Hematopoietic multipotent progenitor cell treated with erythropoietin and hydrocortisone succinate and interleukin-3 and kit ligand, for 6 days (in vitro differentiated cells): ENCODE data around the gene STX3.

Source experiments
- DNase-seq: peaks from one replicate; pipeline ENCODE4 v3.0.0-alpha.2; 2015

Gene STX3

DNA sequence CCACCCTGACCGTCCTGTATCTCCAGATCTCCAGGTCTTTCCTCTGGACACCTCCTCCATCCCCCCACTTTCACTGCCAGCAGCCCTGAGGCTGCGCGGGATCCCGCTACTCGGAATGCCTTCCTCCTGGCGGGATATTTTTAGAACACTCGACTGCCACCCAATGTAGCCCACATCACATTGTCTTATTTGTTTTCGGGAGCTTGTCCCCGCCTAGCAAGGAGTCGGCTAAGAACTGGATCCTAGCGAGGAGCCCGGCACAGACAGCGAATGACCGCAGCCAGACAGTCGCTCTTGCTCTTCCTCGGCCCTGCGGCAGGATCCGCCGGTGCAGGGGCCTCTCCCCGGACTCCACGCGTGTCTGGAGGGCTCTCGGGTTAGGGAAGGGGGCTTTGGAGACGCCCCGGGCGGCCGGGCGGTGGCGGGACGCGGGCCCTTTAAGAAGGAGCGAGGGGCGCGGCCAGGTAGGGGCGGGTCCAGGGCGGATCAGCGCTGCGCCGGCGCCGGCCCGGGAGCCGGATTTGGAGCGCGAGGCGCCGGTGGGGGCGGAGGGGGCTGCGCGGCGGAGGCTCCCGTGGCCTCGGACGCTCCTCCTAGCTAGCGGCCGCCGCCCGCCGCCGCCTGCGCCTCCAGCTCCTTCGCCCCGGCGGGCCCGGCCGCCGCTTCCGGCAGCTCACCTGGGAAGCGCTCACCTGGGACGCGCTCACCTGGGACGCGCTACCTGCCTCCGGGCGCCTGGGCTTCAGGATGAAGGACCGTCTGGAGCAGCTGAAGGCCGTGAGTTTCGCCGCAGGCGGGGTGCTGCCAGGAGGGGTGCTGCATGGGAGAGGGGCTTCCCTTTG lies at the start of gene STX3:
TSS of gene STX3 (plus strand) at position 518 of the 842 bp plus-strand sequence. CDS start at position 748, 230 bp downstream.
- peak; percentile 68 for DNase-seq

- DNase-seq = peak; percentile 91
Measured at GRCh38 chr11:59706518-59707285, 48.5 kb upstream of the STX3 start.

GRCh38 chr11:59707371-59707770 lies 47.8 kb upstream of the STX3 start:
- no peak for DNase-seq

DNA sequence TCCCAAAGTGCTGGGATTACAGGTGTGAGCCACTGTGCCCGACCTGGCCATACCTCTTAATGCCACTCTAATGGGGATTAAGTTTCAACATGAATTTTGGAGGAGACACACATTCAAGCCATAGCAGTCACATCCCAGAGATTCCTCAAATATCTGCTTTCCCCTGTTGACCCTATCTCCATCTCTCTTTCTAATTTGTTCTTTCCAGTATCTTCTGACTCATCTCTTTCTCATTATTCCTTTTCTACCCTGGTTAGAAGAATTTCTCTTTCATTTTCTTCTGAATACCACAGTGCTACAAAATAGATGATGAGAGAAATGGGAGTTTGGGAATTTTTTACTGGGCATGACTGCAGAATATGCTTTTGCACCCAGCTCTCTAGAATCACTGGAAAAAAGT lies 46.6 kb upstream of the STX3 start:
- DNase-seq = no peak

GRCh38 chr11:59710136-59710847 lies 44.9 kb upstream of the STX3 start:
- peak; percentile 15 for DNase-seq

GRCh38 chr11:59713745-59714144 lies 41.4 kb upstream of the STX3 start, which contains the start of gene OR10V1:
Gene OR10V1 (minus strand): TSS chr11:59713845. CDS start chr11:59713845, 0 bp downstream.
- DNase-seq = no peak

- DNase-seq = peak; percentile 22
Measured at GRCh38 chr11:59716051-59716450, 39.1 kb upstream of the STX3 start.

DNA sequence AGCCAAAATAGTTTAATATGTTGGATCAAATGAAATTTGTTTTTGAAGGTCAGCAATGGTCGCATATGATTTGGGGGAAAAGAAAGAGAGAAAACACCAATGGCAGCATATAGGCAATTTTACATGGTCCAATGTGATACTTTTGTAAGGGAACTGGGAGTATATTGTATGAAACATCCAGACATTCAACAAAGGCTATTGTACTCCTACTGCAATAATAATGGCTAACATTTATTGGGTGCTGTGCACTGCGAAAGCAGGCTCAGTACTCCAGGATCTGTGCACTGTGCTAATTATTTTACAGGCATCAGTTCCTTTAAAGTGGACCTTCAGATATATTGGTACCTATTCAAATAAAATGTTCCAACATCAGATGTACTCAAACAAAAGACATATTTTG lies 35.6 kb upstream of the STX3 start:
- DNase-seq = no peak

DNA sequence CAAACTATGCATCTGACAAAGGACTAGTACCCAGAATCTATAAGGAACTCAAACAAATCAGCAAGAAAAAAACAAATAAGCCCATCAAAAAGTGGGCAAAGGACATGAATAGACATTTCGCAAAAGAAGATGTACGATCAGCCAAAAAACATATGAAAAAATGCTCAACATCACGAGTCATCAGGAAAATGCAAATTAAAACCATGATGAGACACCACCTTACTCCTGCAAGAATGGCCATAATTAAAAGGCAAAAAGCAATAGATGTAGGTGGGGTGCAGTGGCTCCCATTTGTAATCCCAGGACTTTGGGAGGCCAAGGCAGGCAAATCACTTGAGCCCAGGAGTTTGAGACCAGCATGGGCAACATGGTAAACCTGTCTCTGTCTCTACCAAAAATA lies 31.1 kb upstream of the STX3 start:
- DNase-seq = no peak

DNA sequence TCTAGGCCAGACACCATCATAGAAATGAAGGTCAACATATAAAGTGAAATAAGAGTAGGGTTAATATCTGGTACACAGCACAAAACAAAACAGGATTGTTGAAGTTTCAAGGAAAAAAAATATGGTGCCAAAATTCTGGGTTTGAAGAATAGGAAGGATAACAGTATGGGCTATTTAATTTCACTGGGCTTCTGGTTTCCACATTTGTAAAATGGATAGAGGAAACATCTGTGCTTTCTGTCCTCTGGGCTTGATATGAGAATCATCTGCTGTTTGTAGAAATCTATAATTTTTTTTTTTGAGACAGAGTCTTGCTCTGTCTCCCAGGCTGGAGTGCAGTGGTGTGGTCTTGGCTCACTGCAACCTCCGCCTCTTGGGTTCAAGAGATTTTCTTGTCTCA lies 27.8 kb upstream of the STX3 start:
- DNase-seq = no peak

DNA sequence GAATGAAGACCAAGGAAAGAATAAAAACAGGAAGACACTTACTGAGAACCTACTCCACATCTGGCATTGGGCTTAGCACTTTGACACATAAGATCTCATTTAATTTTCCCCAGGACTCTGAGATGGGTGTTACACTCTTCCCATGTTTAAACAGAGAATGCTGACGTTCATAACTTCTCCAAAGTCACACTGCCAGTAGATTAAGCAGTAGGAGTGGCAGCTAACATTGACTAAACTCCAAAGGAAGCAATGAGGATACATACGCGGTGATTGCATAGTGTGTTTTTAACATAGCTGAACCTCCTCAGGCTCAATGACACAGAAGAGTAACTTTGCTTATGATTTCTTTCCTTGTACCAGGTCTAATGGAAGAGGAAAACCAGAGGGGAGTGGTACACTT lies 27.0 kb upstream of the STX3 start:
- DNase-seq = no peak

DNA sequence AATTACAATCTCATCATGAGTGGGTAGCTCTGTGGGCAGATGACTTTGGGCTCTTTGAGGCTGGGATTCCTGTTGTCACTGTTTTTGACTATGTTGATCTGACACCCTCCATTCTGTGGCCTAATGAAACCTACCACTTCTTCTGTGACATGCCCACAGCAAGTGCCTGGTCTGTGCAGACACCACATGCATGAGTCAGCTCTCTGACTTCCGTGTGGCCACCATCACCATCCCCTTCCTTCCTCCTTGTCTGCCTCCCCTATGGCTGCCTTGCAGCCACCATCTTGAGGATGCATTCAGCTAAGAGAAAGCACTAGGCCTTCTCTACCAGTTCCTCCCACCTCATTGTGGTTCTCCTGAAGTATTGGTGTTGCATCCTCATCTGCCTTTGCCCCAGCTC lies 26.3 kb upstream of the STX3 start:
- DNase-seq = peak; percentile 42

DNA sequence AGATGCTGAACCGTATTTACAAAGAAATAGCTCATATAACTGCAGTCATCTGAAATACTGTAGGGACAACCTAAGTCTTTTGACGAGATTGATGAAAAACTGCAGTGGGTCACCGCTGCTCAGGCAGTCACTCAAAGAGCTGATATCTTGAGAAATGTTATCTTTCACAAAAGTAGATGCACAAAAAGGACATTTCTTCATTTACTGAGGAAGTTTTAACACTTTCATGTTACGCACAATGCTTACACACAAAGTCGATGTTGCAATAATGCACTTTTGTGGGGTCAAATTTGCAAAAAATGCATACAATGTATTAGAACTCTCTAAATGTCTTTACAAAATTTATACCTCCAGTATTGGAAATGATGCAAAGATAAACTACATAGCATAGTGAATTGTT lies 25.3 kb upstream of the STX3 start:
- peak; percentile 45 for DNase-seq

DNA sequence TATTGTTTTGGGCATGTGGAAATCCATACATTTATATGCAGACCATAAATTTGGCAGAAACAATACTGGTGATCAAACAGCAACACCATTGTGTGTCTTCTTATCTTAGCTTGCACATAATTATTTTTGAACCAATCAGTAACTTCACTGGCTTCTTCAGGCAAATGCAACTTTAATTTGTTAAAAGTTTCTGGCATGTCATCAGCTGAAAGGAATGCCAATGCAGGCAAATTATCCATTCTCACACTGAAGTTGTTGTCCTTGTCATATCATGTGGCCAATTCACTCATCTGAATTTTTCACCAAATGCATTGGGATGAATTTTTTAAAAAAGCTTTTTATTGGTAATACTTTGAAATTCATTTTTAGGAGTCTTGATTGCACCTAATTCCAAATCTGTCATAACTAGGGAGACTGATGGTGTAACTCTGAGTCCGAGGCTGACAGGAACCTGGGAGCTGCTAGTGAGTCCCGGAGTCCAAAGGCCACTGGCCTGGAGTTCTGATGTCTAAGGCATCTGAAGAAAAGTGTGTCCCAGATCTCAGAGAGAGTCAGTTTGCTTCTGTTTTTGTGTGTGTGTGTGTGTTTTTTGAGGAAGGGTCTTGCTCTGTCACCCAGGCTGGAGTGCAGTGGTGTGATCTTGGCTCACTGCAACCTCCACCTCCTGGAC lies 24.1 kb upstream of the STX3 start:
- DNase-seq = no peak

- DNase-seq = no peak
Measured at GRCh38 chr11:59746111-59746510, 9.1 kb upstream of the STX3 start.

- DNase-seq = peak; percentile 88
Measured at GRCh38 chr11:59753650-59754493, 1.3 kb upstream of the STX3 start.

DNA sequence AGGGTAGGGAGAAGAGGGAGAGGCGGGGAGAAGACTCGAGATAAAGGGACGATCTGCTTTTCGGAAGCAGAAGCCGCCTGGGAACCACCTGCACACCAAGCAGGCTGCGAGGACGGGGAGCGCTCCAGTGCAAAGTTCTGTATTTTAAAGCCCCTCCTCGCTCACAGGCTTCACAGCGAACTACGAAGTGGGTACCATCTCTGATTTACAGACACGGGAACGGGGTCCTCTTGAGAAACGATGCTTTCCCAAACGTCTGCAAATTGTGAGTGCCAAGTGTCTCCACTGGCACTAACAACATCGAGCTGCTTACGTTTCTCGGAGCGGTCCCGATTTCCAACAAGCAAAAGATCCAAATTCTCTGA lies 700 bp upstream of the STX3 start:
- peak; percentile 46 for DNase-seq

DNA sequence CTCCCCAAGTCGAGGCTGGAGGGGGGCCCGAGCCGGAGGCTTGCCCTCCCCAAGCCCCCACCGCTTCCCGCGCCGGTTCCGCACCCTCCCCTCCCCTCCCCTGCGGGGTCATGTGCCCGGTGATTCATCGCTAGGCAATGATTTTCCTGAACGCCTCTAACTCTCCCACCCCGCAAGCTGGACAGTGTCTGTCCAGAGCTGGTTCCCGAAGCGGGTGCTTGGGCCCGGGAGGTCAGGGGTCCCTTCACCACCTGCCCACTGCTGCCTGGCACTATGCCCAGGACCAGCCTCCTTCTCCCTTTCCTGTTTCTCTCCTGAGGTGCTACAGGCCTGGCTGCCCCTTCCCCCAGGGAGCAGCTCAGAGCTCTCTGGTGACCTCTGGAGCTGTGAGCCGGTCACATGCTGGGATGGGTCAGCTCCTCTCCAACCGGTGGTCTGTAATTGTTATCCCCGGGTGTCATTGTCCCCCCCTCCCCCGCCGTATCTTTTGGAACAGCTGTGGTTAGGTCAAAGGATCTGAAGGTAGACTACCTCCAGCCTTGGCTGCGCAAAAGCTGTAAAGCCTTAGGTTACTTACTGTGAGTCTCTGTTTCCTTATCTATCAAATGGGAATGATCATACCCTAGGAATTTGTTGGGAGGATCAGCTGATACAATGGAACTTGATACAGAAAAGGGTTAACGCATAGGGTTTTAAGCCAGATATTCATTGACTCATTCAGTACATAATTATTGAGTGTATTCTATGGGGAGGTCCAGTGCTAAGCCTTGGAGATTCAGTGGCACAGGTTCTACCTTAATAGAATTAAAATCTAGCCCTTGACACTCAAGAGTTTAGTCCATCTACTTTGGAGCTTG lies 753 bp downstream of the STX3 start:
- peak; percentile 30 for DNase-seq

DNA sequence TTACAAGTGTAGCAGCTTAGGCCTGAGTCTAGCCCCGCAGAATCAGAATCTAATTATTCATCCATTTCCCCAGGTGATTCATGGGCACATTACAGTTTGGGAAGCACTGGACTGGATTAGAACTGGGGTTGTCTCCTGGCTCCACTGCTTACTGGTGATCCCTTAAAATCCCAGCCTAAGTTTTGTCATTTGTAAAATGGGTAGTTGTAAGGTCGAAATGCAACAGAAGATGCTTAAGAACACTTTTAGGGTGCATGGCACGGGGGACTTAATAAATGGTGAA lies 1.3 kb downstream of the STX3 start:
- no peak for DNase-seq

GRCh38 chr11:59756845-59757244 lies 1.7 kb downstream of the STX3 start:
- peak; percentile 59 for DNase-seq

- DNase-seq = no peak
Measured at GRCh38 chr11:59758401-59759037, 3.3 kb downstream of the STX3 start.
